Liver (tissue), 5 donors: ENCODE results near the gene PPAN. TPM values are rescaled to one million over a fixed set of nuclear protein-coding genes. Genes with fewer than 3 reads are reported as not detected.
A peak's percentile ranks its signal among the peaks of the same experiment; 100 is the strongest.

Source experiments
- polyA plus RNA-seq, 2 donors: library from polyadenylated mRNA; stranded (reverse) in 1 of 2; unstranded in 1 of 2; fragments of 200-250 nt in 1 of 2; fragments of >200 nt in 1 of 2; fragmentation: Nextera tagmentation in 1 of 2; extraction: Ambion mirVana in 1 of 2; gene quantifications; one replicate each; pipeline versions ENCODE4 v1.2.1 to v1.2.3, GENCODE V29; 2013 to 2015
- small RNA-seq: library from RNA; depleted of rRNA; stranded (forward); fragments of <200 nt; gene quantifications from one replicate; pipeline ENCODE3, GENCODE V24; 2014
- total RNA-seq, 2 donors: library from RNA; depleted of rRNA; stranded (reverse); fragments of >200 nt; gene quantifications; one replicate each; pipeline ENCODE4 v1.2.3, GENCODE V29; 2014
- donor health status: healthy.
- donor health status: healthy.
- donor health status: healthy.

PPAN gene
- total and polyA plus RNA-seq, 4 donors, result 10.1 to 20.7 (median 14.2) TPM

Small RNA genes lying within 50 kb of the gene (small RNA-seq; reads per million reads assigned to genes)
- gene SNORD105 (36.5 reads per million, percentile 97 among the genes with 10 or more reads in this experiment), gene SNORD105B (1,491 reads per million, percentile 99 among the genes with 10 or more reads in this experiment)

Other genes starting within 250 kb of the PPAN start
- 1 to 10 TPM; 1.1 to 3.6 TPM for gene OLFM2, start 169.8 kb upstream of the PPAN start, total RNA-seq
- 10 to 100 TPM in 1 of 2 donors, under 1 TPM in 1; 0.49 to 28.9 TPM for gene OLFM2, start 169.8 kb upstream of the PPAN start, polyA plus RNA-seq
- 1 to 10 TPM in 1 of 2 donors, under 1 TPM in 1; 0.14 to 1.3 TPM for gene COL5A3, start 95.9 kb upstream of the PPAN start, total RNA-seq
- 1 to 10 TPM in 1 of 2 donors, under 1 TPM in 1; 0.26 to 4.9 TPM for gene COL5A3, start 95.9 kb upstream of the PPAN start, polyA plus RNA-seq
- gene RDH8, start 92.9 kb upstream of the PPAN start, total RNA-seq, result not detected
- not detected for gene RDH8, start 92.9 kb upstream of the PPAN start, polyA plus RNA-seq
- gene SHFL, start 20.0 kb upstream of the PPAN start, total RNA-seq, result 10 to 100 TPM; 13.1 to 87.5 TPM
- gene SHFL, start 20.0 kb upstream of the PPAN start, polyA plus RNA-seq, result 100 to 1,000 TPM in 1 of 2 donors, 10 to 100 TPM in 1; 82.0 to 104 TPM
- 10 to 100 TPM in 1 of 2 donors, 1 to 10 TPM in 1; 7.8 to 10.5 TPM for gene ANGPTL6, start 3.7 kb upstream of the PPAN start, total RNA-seq
- 10 to 100 TPM in 1 of 2 donors, 1 to 10 TPM in 1; 5.5 to 13.5 TPM for gene ANGPTL6, start 3.7 kb upstream of the PPAN start, polyA plus RNA-seq
- 1 to 10 TPM; 3.2 to 4.1 TPM for gene P2RY11, start 5.3 kb downstream of the PPAN start, total RNA-seq
- 1 to 10 TPM in 1 of 2 donors, under 1 TPM in 1; 0.68 to 5.3 TPM for gene P2RY11, start 5.3 kb downstream of the PPAN start, polyA plus RNA-seq
- 10 to 100 TPM; 86.2 to 96.3 TPM for gene EIF3G, start 13.5 kb downstream of the PPAN start, total RNA-seq
- 10 to 100 TPM; 71.0 to 84.4 TPM for gene EIF3G, start 13.5 kb downstream of the PPAN start, polyA plus RNA-seq
- gene DNMT1, start 88.6 kb downstream of the PPAN start, total RNA-seq, result 10 to 100 TPM; 19.7 to 47.1 TPM
- 10 to 100 TPM in 1 of 2 donors, 1 to 10 TPM in 1; 8.7 to 20.3 TPM for gene DNMT1, start 88.6 kb downstream of the PPAN start, polyA plus RNA-seq
- gene S1PR2, start 125.0 kb downstream of the PPAN start, total RNA-seq, result 1 to 10 TPM; 2.6 to 4.8 TPM
- 1 to 10 TPM; 1.2 to 4.0 TPM for gene S1PR2, start 125.0 kb downstream of the PPAN start, polyA plus RNA-seq
- 10 to 100 TPM; 21.5 to 23.4 TPM for gene MRPL4, start 145.9 kb downstream of the PPAN start, total RNA-seq
- gene MRPL4, start 145.9 kb downstream of the PPAN start, polyA plus RNA-seq, result 10 to 100 TPM; 44.0 to 74.8 TPM
- 10 to 100 TPM; 20.5 to 26.3 TPM for gene ICAM1, start 164.8 kb downstream of the PPAN start, total RNA-seq
- 10 to 100 TPM in 1 of 2 donors, 1 to 10 TPM in 1; 7.8 to 19.1 TPM for gene ICAM1, start 164.8 kb downstream of the PPAN start, polyA plus RNA-seq
- 10 to 100 TPM in 1 of 2 donors, under 1 TPM in 1; 0.33 to 74.1 TPM for gene ICAM4, start 180.6 kb downstream of the PPAN start, total RNA-seq
- gene ICAM4, start 180.6 kb downstream of the PPAN start, polyA plus RNA-seq, result under 1 TPM in 1 of 2 donors, not detected in 1; 0.05 TPM
- gene ICAM5, start 183.6 kb downstream of the PPAN start, total RNA-seq, result 1 to 10 TPM; 1.0 to 2.5 TPM
- under 1 TPM in 1 of 2 donors, not detected in 1; 0.02 TPM for gene ICAM5, start 183.6 kb downstream of the PPAN start, polyA plus RNA-seq
- under 1 TPM; 0.61 to 0.75 TPM for gene ZGLP1, start 203.5 kb downstream of the PPAN start, total RNA-seq
- gene ZGLP1, start 203.5 kb downstream of the PPAN start, polyA plus RNA-seq, result 1 to 10 TPM in 1 of 2 donors, under 1 TPM in 1; 0.89 to 1.2 TPM
- gene FDX2, start 209.7 kb downstream of the PPAN start, total RNA-seq, result 1 to 10 TPM; 5.8 to 5.9 TPM
- 10 to 100 TPM; 14.1 to 18.7 TPM for gene FDX2, start 209.7 kb downstream of the PPAN start, polyA plus RNA-seq
- 10 to 100 TPM in 1 of 2 donors, 1 to 10 TPM in 1; 6.4 to 13.6 TPM for gene RAVER1, start 227.2 kb downstream of the PPAN start, total RNA-seq
- gene RAVER1, start 227.2 kb downstream of the PPAN start, polyA plus RNA-seq, result 1 to 10 TPM; 2.1 to 5.9 TPM
- 10 to 100 TPM; 15.9 to 18.1 TPM for gene ICAM3, start 233.3 kb downstream of the PPAN start, total RNA-seq
- gene ICAM3, start 233.3 kb downstream of the PPAN start, polyA plus RNA-seq, result 10 to 100 TPM; 24.0 to 62.8 TPM